ENCODE results near the gene MYOF. TPM values are rescaled to one million over a fixed set of nuclear protein-coding genes. Genes with fewer than 3 reads are reported as not detected.
A peak's percentile ranks its signal among the peaks of the same experiment; 100 is the strongest.
"Not testable (repeated sequence)": the region's sequence is repeated elsewhere in the genome, so short reads cannot be mapped to it uniquely, and the experiment has no call there.

Gene MYOF
- polyA plus RNA-seq, 4 donors: 1.6 to 20.6 (median 9.4) TPM

DNA sequence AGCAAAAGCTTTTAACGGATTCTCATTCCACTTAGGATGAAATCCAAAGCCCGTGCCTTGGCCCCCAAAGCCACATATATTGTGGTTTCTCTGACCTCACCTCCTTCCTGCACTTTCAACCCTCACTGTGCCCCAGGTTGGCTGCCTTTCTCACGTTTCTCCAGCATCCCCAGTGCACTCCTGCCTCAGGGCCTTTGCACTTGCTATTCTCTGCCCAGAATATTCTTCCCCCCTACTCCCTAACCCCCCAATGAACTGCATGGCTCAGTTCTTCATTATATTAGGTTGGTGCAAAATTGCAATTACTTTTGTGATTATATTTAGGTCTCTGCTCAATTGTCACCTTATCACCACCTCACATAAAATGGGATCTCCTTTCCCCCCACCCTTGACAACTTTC, 34.2 kb downstream of the MYOF start:
- no peak overlapping the region for H3K27ac ChIP-seq (ENCODE audit: low read depth in 1 of 3, low read length in 2 of 3)
- no peak for FAIRE-seq
- peaks cover 6 to 40% (median 9%) of the 10 kb centered on the region in 3 donors for H3K4me1 ChIP-seq (ENCODE audit: control insufficient read depth in 3 of 3, insufficient read depth in 2 of 3, low read depth in 1 of 3, low read length in 2 of 3)
- peaks cover 0 to 3% (median 0%) of the 10 kb centered on the region in 3 donors for H3K36me3 ChIP-seq (ENCODE audit: control insufficient read depth in 3 of 3, insufficient read depth in 2 of 3, low read depth in 1 of 3, low read length in 3 of 3)
- no peak for DNase-seq
- WGBS, 3 donors: 64 to 80% (median 67%) methylated on average over 3 of the region's 3 CpGs
- no peaks in the 10 kb centered on the region for H3K27me3 ChIP-seq (ENCODE audit: control insufficient read depth in 3 of 3, insufficient read depth in 3 of 3, low read length in 3 of 3)
- H3K4me3 ChIP-seq (ENCODE audit: low read depth in 1 of 3, low read length in 3 of 3): no peak overlapping the region
- no peaks in the 10 kb centered on the region for H3K9me3 ChIP-seq (ENCODE audit: control insufficient read depth in 2 of 2, insufficient read depth in 1 of 2, low read depth in 1 of 2, low read length in 1 of 2)

DNA sequence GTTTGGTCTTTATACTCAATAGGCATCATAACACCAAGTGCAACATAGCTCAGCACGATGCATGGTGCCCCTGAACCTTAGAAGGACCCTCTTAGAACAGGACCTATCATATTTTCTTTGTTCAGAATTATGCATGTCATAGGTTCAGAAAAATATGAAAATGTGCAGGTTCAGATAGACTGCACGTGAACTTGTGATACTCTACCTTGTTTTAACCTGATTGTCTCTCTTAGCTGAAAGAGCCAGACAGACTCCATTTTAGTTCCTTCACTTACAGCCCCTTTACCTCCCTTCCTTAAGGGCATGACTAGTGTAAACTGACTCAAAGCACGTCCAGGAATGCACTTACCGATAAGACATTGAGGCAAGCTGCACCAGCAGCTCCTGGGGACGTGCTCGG, 35.1 kb downstream of the MYOF start:
- H3K4me1 ChIP-seq (ENCODE audit: control insufficient read depth in 3 of 3, insufficient read depth in 2 of 3, low read depth in 1 of 3, low read length in 2 of 3): peaks cover 6 to 46% (median 9%) of the 10 kb centered on the region in 3 donors
- H3K9me3 ChIP-seq (ENCODE audit: control insufficient read depth in 2 of 2, insufficient read depth in 1 of 2, low read depth in 1 of 2, low read length in 1 of 2): no peaks in the 10 kb centered on the region
- WGBS, 3 donors: 76 to 85% (median 78%) methylated on average over 6 of the region's 6 CpGs
- peaks cover 0 to 3% (median 0%) of the 10 kb centered on the region in 3 donors for H3K36me3 ChIP-seq (ENCODE audit: control insufficient read depth in 3 of 3, insufficient read depth in 2 of 3, low read depth in 1 of 3, low read length in 3 of 3)
- H3K4me3 ChIP-seq (ENCODE audit: low read depth in 1 of 3, low read length in 3 of 3): no peak overlapping the region
- FAIRE-seq (no peak), DNase-seq (no peak)
- no peak overlapping the region for H3K27ac ChIP-seq (ENCODE audit: low read depth in 1 of 3, low read length in 2 of 3)
- H3K27me3 ChIP-seq (ENCODE audit: control insufficient read depth in 3 of 3, insufficient read depth in 3 of 3, low read length in 3 of 3): no peaks in the 10 kb centered on the region

DNA sequence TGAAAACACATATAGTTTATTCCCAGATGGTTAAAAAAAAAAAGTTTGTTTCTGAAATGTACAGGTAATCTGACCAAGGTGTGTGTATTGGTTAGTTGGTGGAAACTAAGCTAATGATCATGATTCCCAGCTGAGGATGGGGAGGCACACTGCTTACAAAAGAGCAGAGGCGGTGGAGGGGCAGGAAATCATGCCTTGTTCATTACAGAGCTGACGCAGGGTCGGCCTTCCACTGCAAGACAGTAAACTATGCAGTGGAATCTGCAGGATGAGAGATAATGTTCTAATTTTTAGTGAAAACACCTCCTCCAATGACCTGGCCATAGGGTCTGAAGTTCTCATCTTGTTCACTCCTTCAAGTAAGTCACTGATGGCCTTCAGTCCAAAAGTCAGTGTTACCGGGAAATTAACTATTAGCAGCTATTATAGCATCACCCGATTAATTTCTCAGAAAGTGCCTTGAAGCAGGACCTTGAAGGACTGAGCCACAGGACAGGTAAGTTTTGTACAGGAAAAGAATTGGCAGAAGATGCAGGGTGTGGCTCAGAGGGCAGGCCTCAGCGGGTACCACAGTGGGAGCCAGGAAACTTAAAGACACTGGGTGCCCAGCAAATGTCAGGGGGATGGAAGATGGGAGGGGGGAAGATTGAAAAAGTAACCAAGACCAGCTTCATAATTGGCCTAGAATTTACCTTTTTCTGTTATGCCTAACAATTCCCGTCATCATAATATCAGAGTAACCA, 36.0 kb downstream of the MYOF start:
- 38 to 53% (median 50%) methylated on average over 7 of the region's 7 CpGs for WGBS, 3 donors
- peaks cover 6 to 46% (median 9%) of the 10 kb centered on the region in 3 donors for H3K4me1 ChIP-seq (ENCODE audit: control insufficient read depth in 3 of 3, insufficient read depth in 2 of 3, low read depth in 1 of 3, low read length in 2 of 3)
- FAIRE-seq (no peak), DNase-seq (peak; percentile 62 to 71)
- no peak overlapping the region for H3K4me3 ChIP-seq (ENCODE audit: low read depth in 1 of 3, low read length in 3 of 3)
- H3K27ac ChIP-seq (ENCODE audit: low read depth in 1 of 3, low read length in 2 of 3): peak overlapping the region; percentile 24 to 92 (median 89)
- no peaks in the 10 kb centered on the region for H3K9me3 ChIP-seq (ENCODE audit: control insufficient read depth in 2 of 2, insufficient read depth in 1 of 2, low read depth in 1 of 2, low read length in 1 of 2)
- peaks cover 0 to 3% (median 0%) of the 10 kb centered on the region in 3 donors for H3K36me3 ChIP-seq (ENCODE audit: control insufficient read depth in 3 of 3, insufficient read depth in 2 of 3, low read depth in 1 of 3, low read length in 3 of 3)
- H3K27me3 ChIP-seq (ENCODE audit: control insufficient read depth in 3 of 3, insufficient read depth in 3 of 3, low read length in 3 of 3): no peaks in the 10 kb centered on the region

DNA sequence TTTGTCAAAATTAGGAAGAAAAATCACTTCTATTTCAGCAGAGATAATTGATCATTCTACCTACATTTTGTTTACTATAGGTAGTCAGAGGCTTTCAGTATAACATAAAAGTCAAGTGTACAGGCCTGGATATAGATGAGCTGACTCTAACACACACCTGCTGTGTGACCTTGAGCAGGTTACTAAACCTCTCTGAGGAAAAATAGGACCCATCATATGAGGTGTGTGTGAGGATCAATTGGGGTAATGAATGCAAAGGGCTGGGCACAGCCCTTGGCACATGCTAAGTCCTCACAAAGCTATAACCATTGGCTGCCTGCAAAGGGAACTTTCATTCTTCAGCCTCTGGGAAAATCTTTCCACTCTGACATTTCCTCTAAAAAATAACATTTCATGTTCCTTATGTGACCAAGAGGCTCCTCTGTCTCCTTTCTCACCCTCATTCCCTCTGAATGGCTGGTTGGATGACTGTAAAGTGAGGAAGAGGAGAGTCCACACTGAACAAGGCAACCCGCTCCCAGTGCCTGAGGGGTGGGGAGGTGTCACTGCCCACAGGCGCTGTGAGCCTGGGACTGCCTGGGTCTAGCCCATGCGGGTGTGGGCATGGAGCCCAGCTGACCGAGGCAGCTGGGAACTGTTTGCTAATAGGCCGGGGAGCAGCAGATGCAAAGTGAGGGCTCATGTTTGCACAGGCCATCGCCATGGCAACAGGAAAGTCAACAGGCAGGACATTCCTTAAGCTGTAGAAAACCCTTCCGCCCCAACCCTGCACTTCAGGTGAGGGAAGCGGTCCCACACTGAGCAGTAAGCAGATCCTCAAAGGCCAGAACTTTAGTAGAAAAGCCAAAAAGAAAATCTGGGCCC, 36.8 kb downstream of the MYOF start:
- DNase-seq (peak; percentile 86 to 98), FAIRE-seq (no peak)
- Histone ChIP-seq H3K4me1 (ENCODE audit: control insufficient read depth in 3 of 3, insufficient read depth in 2 of 3, low read depth in 1 of 3, low read length in 2 of 3) (peaks cover 6 to 46% (median 9%) of the 10 kb centered on the region in 3 donors), H3K9me3 (ENCODE audit: control insufficient read depth in 2 of 2, insufficient read depth in 1 of 2, low read depth in 1 of 2, low read length in 1 of 2) (no peaks in the 10 kb centered on the region), H3K36me3 (ENCODE audit: control insufficient read depth in 3 of 3, insufficient read depth in 2 of 3, low read depth in 1 of 3, low read length in 3 of 3) (peaks cover 0 to 3% (median 0%) of the 10 kb centered on the region in 3 donors), H3K27me3 (ENCODE audit: control insufficient read depth in 3 of 3, insufficient read depth in 3 of 3, low read length in 3 of 3) (no peaks in the 10 kb centered on the region), H3K4me3 (ENCODE audit: low read depth in 1 of 3, low read length in 3 of 3) (no peak overlapping the region), H3K27ac (ENCODE audit: low read depth in 1 of 3, low read length in 2 of 3) (peak overlapping the region; percentile 24 to 92 (median 89))
- WGBS, 3 donors: 14 to 27% (median 23%) methylated on average over 8 of the region's 8 CpGs

DNA sequence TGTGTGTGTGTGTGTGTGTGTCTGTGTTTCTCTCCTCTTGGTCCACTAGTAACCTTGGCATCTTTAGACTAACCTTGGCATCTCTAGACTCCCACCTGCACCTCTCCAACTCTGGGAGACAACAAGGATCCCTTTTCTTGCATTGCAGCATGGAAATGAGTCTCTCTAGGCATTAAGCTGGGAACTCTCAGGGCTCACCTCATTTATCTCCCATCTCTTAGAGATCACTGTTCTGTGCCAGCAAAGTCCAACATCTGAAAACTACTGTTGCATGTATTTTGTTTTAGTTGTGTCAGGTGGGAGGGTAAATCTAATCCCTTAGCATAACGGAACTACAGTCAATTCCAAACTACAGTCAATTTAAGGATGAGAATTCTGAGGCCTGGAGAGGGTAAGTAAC, 38.7 kb downstream of the MYOF start:
- Histone ChIP-seq H3K36me3 (ENCODE audit: control insufficient read depth in 3 of 3, insufficient read depth in 2 of 3, low read depth in 1 of 3, low read length in 3 of 3) (peaks cover 0 to 3% (median 0%) of the 10 kb centered on the region in 3 donors), H3K4me3 (ENCODE audit: low read depth in 1 of 3, low read length in 3 of 3) (no peak overlapping the region), H3K4me1 (ENCODE audit: control insufficient read depth in 3 of 3, insufficient read depth in 2 of 3, low read depth in 1 of 3, low read length in 2 of 3) (peaks cover 6 to 61% (median 11%) of the 10 kb centered on the region in 3 donors), H3K9me3 (ENCODE audit: control insufficient read depth in 2 of 2, insufficient read depth in 1 of 2, low read depth in 1 of 2, low read length in 1 of 2) (no peaks in the 10 kb centered on the region), H3K27ac (ENCODE audit: low read depth in 1 of 3, low read length in 2 of 3) (peak overlapping the region in 2 of 3 donors; percentile 17 to 71), H3K27me3 (ENCODE audit: control insufficient read depth in 3 of 3, insufficient read depth in 3 of 3, low read length in 3 of 3) (no peaks in the 10 kb centered on the region)
- WGBS, 3 donors: 37 to 72% (median 50%) methylated on average over 1 of the region's 1 CpG
- FAIRE-seq (no peak), DNase-seq (no peak)

DNA sequence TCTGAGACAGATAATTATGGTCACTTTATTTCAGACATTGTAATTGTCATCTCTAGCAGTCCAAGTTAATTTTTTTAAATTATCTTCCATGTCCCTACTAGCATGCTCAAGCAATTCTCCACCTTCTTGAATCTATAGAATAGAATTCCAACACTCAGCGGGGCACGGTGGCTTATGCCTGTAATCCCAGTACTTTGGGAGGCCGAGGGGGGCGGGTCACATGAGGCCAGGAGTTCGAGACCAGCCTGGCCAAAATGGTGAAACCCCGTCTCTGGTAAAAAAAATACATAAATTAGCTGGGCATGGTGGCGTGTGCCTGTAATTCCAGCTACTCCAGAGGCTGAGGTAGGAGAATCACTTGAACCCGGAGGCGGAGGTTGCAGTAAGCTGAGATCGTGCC, 39.4 kb downstream of the MYOF start:
- WGBS, 3 donors: 83 to 93% (median 91%) methylated on average over 10 of the region's 10 CpGs
- not testable (repeated sequence) for H3K27me3 ChIP-seq (ENCODE audit: control insufficient read depth in 3 of 3, insufficient read depth in 3 of 3, low read length in 3 of 3); DNase-seq; H3K4me3 ChIP-seq (ENCODE audit: low read depth in 1 of 3, low read length in 3 of 3); FAIRE-seq; H3K9me3 ChIP-seq (ENCODE audit: control insufficient read depth in 2 of 2, insufficient read depth in 1 of 2, low read depth in 1 of 2, low read length in 1 of 2); H3K36me3 ChIP-seq (ENCODE audit: control insufficient read depth in 3 of 3, insufficient read depth in 2 of 3, low read depth in 1 of 3, low read length in 3 of 3)
- Histone ChIP-seq H3K4me1 (ENCODE audit: control insufficient read depth in 3 of 3, insufficient read depth in 2 of 3, low read depth in 1 of 3, low read length in 2 of 3) (peaks cover 6 to 69% (median 11%) of the 10 kb centered on the region in 3 donors), H3K27ac (ENCODE audit: low read depth in 1 of 3, low read length in 2 of 3) (peak overlapping the region in 1 of 3 donors; percentile 71)

DNA sequence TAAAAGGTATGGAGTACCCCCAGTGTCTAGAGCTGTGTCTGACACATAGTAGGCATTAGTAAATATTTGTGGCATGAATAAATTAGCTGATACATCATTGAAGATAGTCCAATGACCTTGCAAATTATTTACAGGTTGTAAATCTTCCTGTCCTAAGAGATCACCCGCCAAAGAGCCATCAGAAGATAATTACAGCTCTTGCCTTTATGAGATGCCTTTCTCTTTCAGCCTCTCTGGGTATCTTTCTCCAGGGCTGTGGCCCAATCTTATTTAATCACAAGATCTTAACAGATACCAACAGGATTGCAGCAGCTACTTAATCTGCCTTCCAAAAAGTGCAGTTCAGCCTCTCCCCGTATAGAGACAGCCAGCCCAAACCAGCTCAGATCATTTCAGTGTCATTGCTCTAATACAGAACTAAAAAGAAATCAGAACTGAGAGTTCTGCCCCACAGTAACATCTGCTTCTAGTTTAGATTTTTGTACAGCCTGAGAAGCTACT, 41.5 kb downstream of the MYOF start:
- H3K27me3 ChIP-seq (ENCODE audit: control insufficient read depth in 3 of 3, insufficient read depth in 3 of 3, low read length in 3 of 3): no peaks in the 10 kb centered on the region
- H3K27ac ChIP-seq (ENCODE audit: low read depth in 1 of 3, low read length in 2 of 3): peak overlapping the region in 1 of 3 donors; percentile 14
- no peak for FAIRE-seq

DNA sequence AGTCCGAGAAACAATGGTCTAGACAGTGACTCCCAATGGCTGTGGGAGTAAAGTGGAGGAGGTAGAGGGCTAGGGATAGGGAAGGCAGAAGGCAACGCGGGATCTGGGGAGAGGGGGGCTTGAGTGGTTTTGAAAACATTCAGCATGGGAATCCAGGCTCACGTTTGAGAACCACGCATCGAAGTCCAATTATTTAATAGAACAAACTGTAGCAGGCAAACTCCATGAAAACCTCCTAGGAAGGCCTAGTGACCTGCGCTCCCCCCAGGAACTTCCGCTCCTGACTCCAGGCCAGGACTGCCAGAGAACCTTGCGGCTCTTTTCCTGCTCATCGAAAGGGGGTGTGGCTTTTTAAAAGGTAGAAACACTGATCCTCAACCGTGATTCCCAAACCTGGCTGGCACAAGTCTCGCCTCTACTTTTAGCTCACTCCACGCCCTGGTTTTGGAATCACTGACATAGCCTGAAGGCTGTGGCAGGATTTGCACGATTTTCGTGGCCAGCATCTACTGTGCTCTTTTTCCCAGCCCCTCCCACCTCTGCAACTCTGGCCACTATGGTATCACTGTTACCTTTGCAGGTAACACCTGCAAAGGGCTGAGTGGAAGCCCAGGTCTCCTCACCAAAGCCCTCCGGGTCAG, 43.4 kb downstream of the MYOF start:
- Histone ChIP-seq H3K4me1 (ENCODE audit: control insufficient read depth in 3 of 3, insufficient read depth in 2 of 3, low read depth in 1 of 3, low read length in 2 of 3) (peaks cover 0 to 56% (median 4%) of the 10 kb centered on the region in 3 donors), H3K27me3 (ENCODE audit: control insufficient read depth in 3 of 3, insufficient read depth in 3 of 3, low read length in 3 of 3) (no peaks in the 10 kb centered on the region), H3K4me3 (ENCODE audit: low read depth in 1 of 3, low read length in 3 of 3) (peak overlapping the region in 1 of 3 donors; percentile 43), H3K9me3 (ENCODE audit: control insufficient read depth in 2 of 2, insufficient read depth in 1 of 2, low read depth in 1 of 2, low read length in 1 of 2) (no peaks in the 10 kb centered on the region), H3K36me3 (ENCODE audit: control insufficient read depth in 3 of 3, insufficient read depth in 2 of 3, low read depth in 1 of 3, low read length in 3 of 3) (no peaks in the 10 kb centered on the region), H3K27ac (ENCODE audit: low read depth in 1 of 3, low read length in 2 of 3) (peak overlapping the region; percentile 2 to 96 (median 91))
- peak; percentile 54 to 75 for DNase-seq
- no peak for FAIRE-seq
- 31 to 58% (median 49%) methylated on average over 16 of the region's 16 CpGs for WGBS, 3 donors

More for the DNA sequence above, 41.5 kb downstream of the MYOF start:
- no peak for DNase-seq
- Histone ChIP-seq H3K9me3 (ENCODE audit: control insufficient read depth in 2 of 2, insufficient read depth in 1 of 2, low read depth in 1 of 2, low read length in 1 of 2) (no peaks in the 10 kb centered on the region), H3K4me3 (ENCODE audit: low read depth in 1 of 3, low read length in 3 of 3) (no peak overlapping the region), H3K4me1 (ENCODE audit: control insufficient read depth in 3 of 3, insufficient read depth in 2 of 3, low read depth in 1 of 3, low read length in 2 of 3) (peaks cover 5 to 73% (median 11%) of the 10 kb centered on the region in 3 donors), H3K36me3 (ENCODE audit: control insufficient read depth in 3 of 3, insufficient read depth in 2 of 3, low read depth in 1 of 3, low read length in 3 of 3) (no peaks in the 10 kb centered on the region)
- WGBS, 3 donors: 35 to 48% (median 44%) methylated on average over 2 of the region's 2 CpGs

Data from small intestine (tissue), 7 donors.